Kidney (tissue), 14 donors: ENCODE measurements around the gene KMT2D. TPM values are rescaled to one million over a fixed set of nuclear protein-coding genes. Genes with fewer than 3 reads are reported as not detected.

Experiments
- DNase-seq, 5 donors: peaks; one replicate each; pipeline ENCODE4 v3.0.0-alpha.2; 2013 to 2020
- FAIRE-seq: peaks from 2 replicates; lab custom pipeline; 2012; peaks lifted over from hg19 to GRCh38; lab: Jason Lieb, UNC
- H3K27ac ChIP-seq, 2 donors: one replicate each; pipeline ENCODE4 v1.7.0; 2013; ENCODE audit warnings: low read depth in 2 of 2, low read length in 2 of 2, inconsistent platforms in 1 of 2
- H3K27me3 ChIP-seq: one replicate; pipeline ENCODE4 v1.7.1; 2013; ENCODE audit warnings: low read length, inconsistent platforms; ENCODE audit not compliant: control insufficient read depth, insufficient read depth
- H3K36me3 ChIP-seq, 3 donors: one replicate each; pipeline versions ENCODE4 v1.7.0 to v1.7.1; 2013; ENCODE audit warnings: low read length in 3 of 3, control low read depth in 1 of 3, inconsistent platforms in 1 of 3; ENCODE audit not compliant: insufficient read depth in 3 of 3, control insufficient read depth in 2 of 3
- H3K4me1 ChIP-seq, 3 donors: one replicate each; pipeline versions ENCODE4 v1.7.0 to v1.7.1; 2013; ENCODE audit warnings: low read length in 3 of 3, inconsistent platforms in 1 of 3, low read depth in 1 of 3; ENCODE audit not compliant: control insufficient read depth in 2 of 3, insufficient read depth in 2 of 3
- H3K4me3 ChIP-seq, 3 donors: one replicate each; pipeline versions ENCODE4 v1.7.0 to v1.8.1; 2013; ENCODE audit warnings: low read length in 3 of 3, control low read depth in 1 of 3, inconsistent platforms in 1 of 3
- H3K9ac ChIP-seq, 3 donors: one replicate each; pipeline versions ENCODE4 v1.7.0 to v1.7.1; 2013; ENCODE audit warnings: low read length in 3 of 3, control low read depth in 1 of 3, inconsistent platforms in 1 of 3
- H3K9me3 ChIP-seq, 3 donors: one replicate each; pipeline versions ENCODE4 v1.7.0 to v1.7.1; 2013; ENCODE audit warnings: low read length in 3 of 3, control low read depth in 1 of 3, inconsistent platforms in 1 of 3; ENCODE audit not compliant: control insufficient read depth in 2 of 3, insufficient read depth in 1 of 3
- intact Hi-C: fragments of 100-400 bp; cut with DNase I; formaldehyde crosslinking; loops from one replicate; pipeline ENCODE4 v1.11.1; 2022
- polyA plus RNA-seq: library from polyadenylated mRNA; stranded (reverse); fragments of 350-450 nt; fragmentation: Illumina TruSeq; extraction: RNeasy Lipid Tissue Mini Kit (QIAGEN cat#74804); gene quantifications from one replicate; pipeline ENCODE4 v1.2.3, GENCODE V29; 2014; ENCODE audit warnings: low read depth, low replicate concordance; ENCODE audit not compliant: insufficient read depth
- total RNA-seq: library from RNA; stranded (reverse); fragmentation: NEBNext Ultra II Directional; extraction: Animal tissue kit (Norgen Biotek cat#: 25700); gene quantifications from one replicate; pipeline ENCODE4 v1.2.1, GENCODE V29; 2021
- TF ChIP-seq, protein P1 (sequence below): IDR thresholded peaks from 3 replicates; pipeline ENCODE4 v1.5.1; 2012; ENCODE audit warnings: mild to moderate bottlenecking, moderate library complexity, borderline replicate concordance; ENCODE audit not compliant: insufficient read depth; ENCODE audit errors: extremely low read depth
- donor health status: control.
- donor health status: control.
- donor health status: control.
- donor health status: control.
- donor health status: control.
- donor health status: DM: yes; HTN: yes; CAD: no.
- donor health status: Normal renal cell carcinoma (clear cell type).

KMT2D gene
- total and polyA plus RNA-seq, 2 donors from 2014 or later = 5.0 to 89.9 TPM

DNA sequence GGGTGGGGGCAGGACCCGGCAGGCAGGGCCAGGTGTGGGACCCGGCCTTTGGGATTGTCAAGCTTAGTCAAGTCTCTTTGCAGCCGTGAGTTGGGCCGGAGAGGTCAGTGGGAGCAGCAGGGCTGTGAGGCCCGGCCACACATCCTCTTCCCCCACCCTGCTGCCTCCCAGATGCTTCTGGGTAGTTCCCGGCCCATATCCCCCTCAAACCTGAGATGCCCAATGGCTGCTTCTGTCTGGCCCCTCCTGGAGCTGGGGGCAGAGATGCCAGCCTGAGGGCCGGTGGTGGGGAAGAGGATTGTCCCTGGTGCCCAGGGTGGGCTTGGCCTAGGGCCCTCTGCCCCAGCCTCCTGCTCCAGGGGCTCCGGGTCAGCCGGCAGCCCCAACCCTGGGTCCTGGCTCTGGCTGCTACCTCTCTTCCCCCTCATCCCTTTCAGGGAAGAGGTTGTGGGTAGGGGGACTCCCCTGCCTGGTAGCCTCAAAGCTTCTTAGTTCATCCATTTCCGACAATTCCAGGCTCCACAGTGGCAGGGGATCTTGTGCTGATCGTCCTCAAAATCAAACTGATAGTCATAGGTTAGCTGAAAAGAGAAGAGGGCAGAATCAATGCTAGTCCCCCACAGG is 39.2 kb downstream of the KMT2D start:
- Histone ChIP-seq H3K4me3 (no peak overlapping the region), H3K36me3 (peaks cover 5 to 43% (median 34%) of the 10 kb centered on the region in 3 donors), H3K4me1 (peaks cover 0 to 5% (median 3%) of the 10 kb centered on the region in 3 donors), H3K27ac (no peak overlapping the region), H3K27me3 (no peaks in the 10 kb centered on the region), H3K9me3 (no peaks in the 10 kb centered on the region), H3K9ac (no peak overlapping the region)
- TF ChIP-seq, protein P1, sequence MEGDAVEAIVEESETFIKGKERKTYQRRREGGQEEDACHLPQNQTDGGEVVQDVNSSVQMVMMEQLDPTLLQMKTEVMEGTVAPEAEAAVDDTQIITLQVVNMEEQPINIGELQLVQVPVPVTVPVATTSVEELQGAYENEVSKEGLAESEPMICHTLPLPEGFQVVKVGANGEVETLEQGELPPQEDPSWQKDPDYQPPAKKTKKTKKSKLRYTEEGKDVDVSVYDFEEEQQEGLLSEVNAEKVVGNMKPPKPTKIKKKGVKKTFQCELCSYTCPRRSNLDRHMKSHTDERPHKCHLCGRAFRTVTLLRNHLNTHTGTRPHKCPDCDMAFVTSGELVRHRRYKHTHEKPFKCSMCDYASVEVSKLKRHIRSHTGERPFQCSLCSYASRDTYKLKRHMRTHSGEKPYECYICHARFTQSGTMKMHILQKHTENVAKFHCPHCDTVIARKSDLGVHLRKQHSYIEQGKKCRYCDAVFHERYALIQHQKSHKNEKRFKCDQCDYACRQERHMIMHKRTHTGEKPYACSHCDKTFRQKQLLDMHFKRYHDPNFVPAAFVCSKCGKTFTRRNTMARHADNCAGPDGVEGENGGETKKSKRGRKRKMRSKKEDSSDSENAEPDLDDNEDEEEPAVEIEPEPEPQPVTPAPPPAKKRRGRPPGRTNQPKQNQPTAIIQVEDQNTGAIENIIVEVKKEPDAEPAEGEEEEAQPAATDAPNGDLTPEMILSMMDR = no peak
- DNase-seq = no peak
- intact Hi-C loops = no loop called here
- no peak for FAIRE-seq

DNA sequence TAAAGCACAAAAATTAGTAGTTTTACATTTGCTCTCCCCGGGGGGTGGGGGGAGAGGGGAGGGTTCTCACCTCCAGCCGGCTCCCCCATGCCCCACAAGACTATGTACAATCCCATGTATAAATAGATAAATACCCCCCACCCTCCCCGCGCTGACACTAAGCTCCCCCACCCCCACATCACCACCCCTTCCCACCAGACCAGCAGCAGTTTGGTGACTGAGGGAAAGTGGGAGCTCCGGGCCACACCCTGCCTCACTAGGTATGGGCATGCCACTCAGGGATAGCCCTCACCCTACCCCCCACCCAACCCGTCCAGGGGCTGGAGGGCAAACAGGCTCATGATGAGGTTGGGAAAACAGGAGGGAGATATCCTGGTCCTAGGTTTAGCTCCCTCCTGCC is 40.2 kb downstream of the KMT2D start:
- Histone ChIP-seq H3K9ac (no peak overlapping the region), H3K27me3 (no peaks in the 10 kb centered on the region), H3K27ac (no peak overlapping the region), H3K36me3 (peaks cover 5 to 33% (median 25%) of the 10 kb centered on the region in 3 donors), H3K4me3 (no peak overlapping the region), H3K4me1 (peaks cover 0 to 5% (median 3%) of the 10 kb centered on the region in 3 donors), H3K9me3 (no peaks in the 10 kb centered on the region)
- intact Hi-C loops = no loop called here
- DNase-seq = no peak
- no peak for FAIRE-seq
- TF ChIP-seq, protein P1 = no peak

DNA sequence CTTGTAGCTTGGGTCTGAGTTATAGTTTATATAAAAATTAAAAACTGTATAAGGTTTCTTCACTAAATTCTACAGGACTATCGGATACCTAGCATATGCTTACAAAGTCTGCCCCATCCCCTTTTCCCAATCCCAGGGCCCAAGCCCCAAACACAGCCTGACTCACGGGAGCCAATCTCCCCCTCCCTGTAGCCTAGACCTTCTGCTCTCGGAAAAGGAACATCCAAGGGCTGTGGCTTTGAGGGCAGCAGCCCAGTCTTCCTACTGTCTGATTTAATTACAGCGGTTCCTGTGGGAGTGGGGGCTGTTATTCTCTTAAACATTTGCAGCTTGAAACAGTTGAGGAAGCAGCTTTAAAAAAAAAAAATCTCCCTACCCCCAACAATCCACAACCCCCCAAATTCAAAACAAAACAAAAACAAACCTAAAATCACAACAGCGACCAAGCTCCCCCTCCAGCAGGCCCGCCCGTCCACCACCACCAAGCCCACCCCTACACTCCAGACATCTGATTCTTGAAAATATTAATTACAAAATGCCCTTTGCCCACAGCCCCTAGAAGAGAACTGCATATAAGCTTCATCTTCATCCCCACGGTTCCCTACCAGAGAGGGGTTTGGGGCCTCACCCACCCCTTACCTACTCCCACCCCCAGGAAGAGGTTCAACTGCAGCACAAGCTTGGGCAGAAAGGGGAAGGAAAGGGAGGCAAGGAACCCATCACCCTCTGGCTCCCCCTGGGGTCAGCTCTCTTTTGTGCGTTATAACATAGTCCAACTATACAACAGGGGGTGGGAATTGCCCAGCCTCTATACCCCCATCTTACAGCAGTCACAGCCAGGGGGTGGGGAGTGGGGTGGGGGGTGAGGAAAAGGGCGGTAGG is 40.9 kb downstream of the KMT2D start:
- H3K36me3 ChIP-seq = peaks cover 3 to 26% (median 18%) of the 10 kb centered on the region in 3 donors
- H3K9me3 ChIP-seq = no peaks in the 10 kb centered on the region
- no peaks in the 10 kb centered on the region for H3K27me3 ChIP-seq
- H3K4me1 ChIP-seq = peaks cover 0 to 5% (median 3%) of the 10 kb centered on the region in 3 donors
- H3K4me3 ChIP-seq = no peak overlapping the region
- FAIRE-seq (no peak), DNase-seq (peak in 3 of 5 donors; percentile 34 to 70 (median 66))
- intact Hi-C loops = no loop called here
- H3K9ac ChIP-seq = no peak overlapping the region
- H3K27ac ChIP-seq = peak overlapping the region in 1 of 2 donors; percentile 48
- TF ChIP-seq, protein P1 = no peak
